ENCODE measurements around the gene DOCK11. TPM values are rescaled to one million over a fixed set of nuclear protein-coding genes. Genes with fewer than 3 reads are reported as not detected.
"Not testable (repeated sequence)": the region's sequence is repeated elsewhere in the genome, so short reads cannot be mapped to it uniquely, and the experiment has no call there.

DOCK11 gene
- total and polyA plus RNA-seq, 9 donors: 16.1 to 35.5 (median 21.9) TPM

- Histone ChIP-seq H3K27ac (ENCODE audit: low read length) (no peak overlapping the region), H3K9me3 (replicated peaks; ENCODE audit: control insufficient read depth, low read depth, low read length) (no peaks in the 10 kb centered on the region), H3K36me3 (ENCODE audit: control insufficient read depth, insufficient read depth, low read length) (no peaks in the 10 kb centered on the region), H3K27me3 (ENCODE audit: control insufficient read depth, insufficient read depth, low read length) (no peaks in the 10 kb centered on the region), H3K4me3 (ENCODE audit: low read length) (no peak overlapping the region), H3K4me1 (ENCODE audit: control insufficient read depth, insufficient read depth, low read length) (no peaks in the 10 kb centered on the region)
- WGBS (ENCODE audit: insufficient coverage): no CpG with 5 or more reads among the region's 5 CpGs
- no peak for DNase-seq
Measured at GRCh38 chrX:118702741-118703140, 207.1 kb downstream of the DOCK11 start.

DNA sequence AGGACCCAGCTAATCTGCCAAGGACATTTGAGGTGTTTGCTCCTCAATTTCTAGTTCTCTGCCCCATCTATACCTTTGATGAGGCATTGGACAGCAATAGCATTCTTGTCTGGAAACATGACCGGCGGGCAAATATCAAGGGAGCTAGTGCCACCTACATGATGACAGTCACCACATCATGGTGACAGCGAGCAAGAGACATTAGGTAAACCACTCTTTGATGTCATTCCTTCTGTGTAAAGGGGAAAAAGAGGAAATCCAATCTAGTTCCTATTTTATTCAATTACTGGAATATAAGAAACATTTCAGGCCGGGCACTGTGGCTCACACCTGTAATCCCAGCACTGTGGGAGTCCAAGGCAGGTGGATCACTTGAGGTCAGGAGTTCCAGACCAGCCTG is 211.1 kb downstream of the DOCK11 start:
- Histone ChIP-seq H3K4me1 (ENCODE audit: control insufficient read depth, insufficient read depth, low read length) (no peaks in the 10 kb centered on the region), H3K27me3 (ENCODE audit: control insufficient read depth, insufficient read depth, low read length) (no peaks in the 10 kb centered on the region), H3K36me3 (ENCODE audit: control insufficient read depth, insufficient read depth, low read length) (no peaks in the 10 kb centered on the region), H3K9me3 (replicated peaks; ENCODE audit: control insufficient read depth, low read depth, low read length) (no peaks in the 10 kb centered on the region), H3K4me3 (ENCODE audit: low read length) (no peak overlapping the region), H3K27ac (ENCODE audit: low read length) (no peak overlapping the region)
- WGBS (ENCODE audit: insufficient coverage): 92% methylated on average over 2 of the region's 4 CpGs
- no peak for DNase-seq

DNA sequence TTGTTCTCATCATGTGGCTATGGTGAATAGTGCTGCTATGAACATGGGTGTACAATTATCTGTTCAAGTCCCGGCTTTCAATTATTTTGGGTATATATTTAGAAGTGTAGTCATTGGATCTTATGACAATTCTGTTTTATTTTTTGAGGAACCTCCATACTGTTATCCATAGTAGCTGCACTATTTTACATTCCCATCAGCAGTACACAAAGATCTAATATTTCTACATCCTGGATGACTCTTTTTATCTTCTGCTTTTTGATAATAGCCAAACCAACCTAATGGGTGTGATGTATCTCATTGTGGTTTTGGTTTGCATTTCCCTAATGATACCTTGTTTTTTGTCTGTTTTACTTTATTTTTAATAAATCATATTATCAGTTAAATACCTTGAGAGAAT is 218.9 kb downstream of the DOCK11 start:
- Histone ChIP-seq H3K27me3 (ENCODE audit: control insufficient read depth, insufficient read depth, low read length) (no peaks in the 10 kb centered on the region), H3K9me3 (replicated peaks; ENCODE audit: control insufficient read depth, low read depth, low read length) (no peaks in the 10 kb centered on the region), H3K36me3 (ENCODE audit: control insufficient read depth, insufficient read depth, low read length) (no peaks in the 10 kb centered on the region), H3K27ac (ENCODE audit: low read length) (no peak overlapping the region), H3K4me3 (ENCODE audit: low read length) (no peak overlapping the region), H3K4me1 (ENCODE audit: control insufficient read depth, insufficient read depth, low read length) (no peaks in the 10 kb centered on the region)
- no CpG with 5 or more reads among the region's 1 CpG for WGBS (ENCODE audit: insufficient coverage)
- no peak for DNase-seq

GRCh38 chrX:118715917-118716316 is 220.3 kb downstream of the DOCK11 start:
- H3K36me3 ChIP-seq (ENCODE audit: control insufficient read depth, insufficient read depth, low read length); H3K9me3 ChIP-seq (replicated peaks; ENCODE audit: control insufficient read depth, low read depth, low read length); H3K27me3 ChIP-seq (ENCODE audit: control insufficient read depth, insufficient read depth, low read length); H3K4me1 ChIP-seq (ENCODE audit: control insufficient read depth, insufficient read depth, low read length); H3K4me3 ChIP-seq (ENCODE audit: low read length); DNase-seq; H3K27ac ChIP-seq (ENCODE audit: low read length): not testable (repeated sequence)
- 78% methylated on average over 9 of the region's 14 CpGs for WGBS (ENCODE audit: insufficient coverage)

- H3K9me3 ChIP-seq (replicated peaks; ENCODE audit: control insufficient read depth, low read depth, low read length); H3K36me3 ChIP-seq (ENCODE audit: control insufficient read depth, insufficient read depth, low read length); H3K4me1 ChIP-seq (ENCODE audit: control insufficient read depth, insufficient read depth, low read length); H3K4me3 ChIP-seq (ENCODE audit: low read length); H3K27ac ChIP-seq (ENCODE audit: low read length); DNase-seq; H3K27me3 ChIP-seq (ENCODE audit: control insufficient read depth, insufficient read depth, low read length): not testable (repeated sequence)
- 90% methylated on average over 25 of the region's 28 CpGs for WGBS (ENCODE audit: insufficient coverage)
Measured at GRCh38 chrX:118716833-118717232, 221.2 kb downstream of the DOCK11 start.

GRCh38 chrX:118717678-118718391 is 222.2 kb downstream of the DOCK11 start:
- Histone ChIP-seq H3K27ac (ENCODE audit: low read length) (no peak overlapping the region), H3K4me1 (ENCODE audit: control insufficient read depth, insufficient read depth, low read length) (no peaks in the 10 kb centered on the region), H3K27me3 (ENCODE audit: control insufficient read depth, insufficient read depth, low read length) (peaks cover 5% of the 10 kb centered on the region), H3K36me3 (ENCODE audit: control insufficient read depth, insufficient read depth, low read length) (no peaks in the 10 kb centered on the region), H3K4me3 (ENCODE audit: low read length) (no peak overlapping the region), H3K9me3 (replicated peaks; ENCODE audit: control insufficient read depth, low read depth, low read length) (no peaks in the 10 kb centered on the region)
- DNase-seq: peak; percentile 55
- 100% methylated on average over 3 of the region's 13 CpGs for WGBS (ENCODE audit: insufficient coverage)

DNA sequence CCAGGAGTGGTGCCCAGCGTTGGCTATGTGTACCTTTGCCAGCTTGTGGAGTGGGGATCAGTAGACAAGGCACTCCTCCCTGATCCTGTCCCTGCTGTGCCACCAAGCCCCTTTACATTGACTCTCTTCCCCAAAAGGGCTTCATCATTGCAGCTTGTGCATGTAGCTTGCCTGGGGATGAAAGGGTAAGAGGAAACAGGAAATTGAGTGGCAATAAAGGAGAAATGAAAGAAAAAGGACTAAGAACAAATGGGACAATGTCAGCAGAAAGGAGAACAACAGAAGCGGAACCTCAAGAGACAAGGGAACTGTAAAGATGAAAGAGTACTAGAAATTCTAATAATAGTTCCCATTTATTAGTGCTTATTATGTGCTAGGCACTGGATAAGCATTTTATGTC is 223.1 kb downstream of the DOCK11 start:
- peak; percentile 50 for DNase-seq
- H3K9me3 ChIP-seq (replicated peaks; ENCODE audit: control insufficient read depth, low read depth, low read length): no peaks in the 10 kb centered on the region
- no peak overlapping the region for H3K4me3 ChIP-seq (ENCODE audit: low read length)
- H3K27ac ChIP-seq (ENCODE audit: low read length): peak overlapping the region; percentile 20
- peaks cover 7% of the 10 kb centered on the region for H3K27me3 ChIP-seq (ENCODE audit: control insufficient read depth, insufficient read depth, low read length)
- H3K4me1 ChIP-seq (ENCODE audit: control insufficient read depth, insufficient read depth, low read length): no peaks in the 10 kb centered on the region
- no peaks in the 10 kb centered on the region for H3K36me3 ChIP-seq (ENCODE audit: control insufficient read depth, insufficient read depth, low read length)
- WGBS (ENCODE audit: insufficient coverage): no CpG with 5 or more reads among the region's 2 CpGs

DNA sequence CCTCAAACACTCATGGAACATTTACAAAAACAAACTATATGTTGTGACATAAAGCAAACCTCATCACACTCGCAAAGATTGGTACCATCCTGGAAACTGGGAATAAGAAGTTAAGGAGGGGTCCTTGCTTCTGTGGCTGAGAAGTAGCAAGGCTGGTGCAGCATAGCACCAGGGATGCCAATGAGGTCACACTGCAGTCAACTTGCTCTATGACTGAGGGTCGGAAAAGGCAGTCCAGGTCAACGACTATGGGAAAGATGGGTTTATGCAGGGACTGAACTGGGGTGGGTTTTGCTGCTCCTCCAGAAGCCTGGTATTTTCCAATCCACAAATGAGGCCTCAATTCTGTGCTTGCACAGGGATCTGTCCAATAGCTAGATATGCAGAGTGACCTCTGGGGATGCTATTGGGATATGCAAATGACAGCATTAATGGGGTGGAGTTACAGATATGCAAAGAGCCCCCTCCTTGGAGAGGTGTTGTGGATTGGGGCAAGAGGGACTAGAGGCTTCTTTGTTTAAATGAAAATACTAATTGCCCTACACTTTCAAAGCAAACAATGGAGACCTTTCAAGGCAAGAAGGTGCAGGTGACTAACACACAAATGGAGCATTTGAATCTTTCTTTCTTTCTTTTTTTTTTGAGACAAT is 224.6 kb downstream of the DOCK11 start:
- no peak overlapping the region for H3K27ac ChIP-seq (ENCODE audit: low read length)
- H3K4me1 ChIP-seq (ENCODE audit: control insufficient read depth, insufficient read depth, low read length): no peaks in the 10 kb centered on the region
- WGBS (ENCODE audit: insufficient coverage): 80% methylated on average over 1 of the region's 3 CpGs
- no peak overlapping the region for H3K4me3 ChIP-seq (ENCODE audit: low read length)
- no peak for DNase-seq
- H3K27me3 ChIP-seq (ENCODE audit: control insufficient read depth, insufficient read depth, low read length): peaks cover 7% of the 10 kb centered on the region
- H3K9me3 ChIP-seq (replicated peaks; ENCODE audit: control insufficient read depth, low read depth, low read length): no peaks in the 10 kb centered on the region
- no peaks in the 10 kb centered on the region for H3K36me3 ChIP-seq (ENCODE audit: control insufficient read depth, insufficient read depth, low read length)

GRCh38 chrX:118723376-118723775 is 227.8 kb downstream of the DOCK11 start:
- Histone ChIP-seq H3K27ac (ENCODE audit: low read length) (no peak overlapping the region), H3K4me1 (ENCODE audit: control insufficient read depth, insufficient read depth, low read length) (peaks cover 6% of the 10 kb centered on the region), H3K9me3 (replicated peaks; ENCODE audit: control insufficient read depth, low read depth, low read length) (no peaks in the 10 kb centered on the region), H3K27me3 (ENCODE audit: control insufficient read depth, insufficient read depth, low read length) (peaks cover 9% of the 10 kb centered on the region), H3K36me3 (ENCODE audit: control insufficient read depth, insufficient read depth, low read length) (no peaks in the 10 kb centered on the region), H3K4me3 (ENCODE audit: low read length) (no peak overlapping the region)
- no peak for DNase-seq
- 72% methylated on average over 2 of the region's 3 CpGs for WGBS (ENCODE audit: insufficient coverage)

DNA sequence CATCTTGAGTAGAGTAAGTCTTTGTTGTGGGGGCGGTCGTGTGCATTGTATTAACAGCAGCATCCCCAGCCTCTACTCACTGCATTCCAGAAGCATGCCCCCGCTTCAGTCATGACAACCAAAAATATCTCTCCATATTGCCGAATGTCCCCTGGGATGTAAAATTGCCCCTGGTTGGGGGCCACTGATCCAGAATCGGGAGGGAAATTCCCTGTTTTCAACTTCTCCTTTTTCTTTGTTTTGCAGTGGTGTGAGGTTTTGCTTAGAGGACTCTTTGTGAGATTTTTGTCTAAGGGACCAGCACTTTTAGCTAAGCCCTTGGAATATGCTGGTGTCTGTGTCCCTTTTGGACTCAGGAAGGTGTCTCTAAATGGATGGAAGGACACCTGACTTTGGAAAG is 228.8 kb downstream of the DOCK11 start:
- H3K27me3 ChIP-seq (ENCODE audit: control insufficient read depth, insufficient read depth, low read length): peaks cover 12% of the 10 kb centered on the region

More for the DNA sequence above, 228.8 kb downstream of the DOCK11 start:
- no peak overlapping the region for H3K4me3 ChIP-seq (ENCODE audit: low read length)
- no peaks in the 10 kb centered on the region for H3K36me3 ChIP-seq (ENCODE audit: control insufficient read depth, insufficient read depth, low read length)
- WGBS (ENCODE audit: insufficient coverage): no CpG with 5 or more reads among the region's 5 CpGs
- H3K4me1 ChIP-seq (ENCODE audit: control insufficient read depth, insufficient read depth, low read length): peaks cover 6% of the 10 kb centered on the region
- DNase-seq: no peak
- no peaks in the 10 kb centered on the region for H3K9me3 ChIP-seq (replicated peaks; ENCODE audit: control insufficient read depth, low read depth, low read length)
- H3K27ac ChIP-seq (ENCODE audit: low read length): no peak overlapping the region
